Stomach smooth muscle (tissue), 2 donors: ENCODE data around the gene MRPL44.

Experiments used
- H3K27ac ChIP-seq: one replicate; pipeline ENCODE4 v1.7.0; 2013; ENCODE audit warnings: mild to moderate bottlenecking, low read length, inconsistent platforms
- H3K27me3 ChIP-seq, 2 donors: one replicate each; pipeline ENCODE4 v1.7.0; 2013; ENCODE audit warnings: low read length in 2 of 2; ENCODE audit not compliant: insufficient read depth in 2 of 2, control insufficient read depth in 1 of 2
- H3K36me3 ChIP-seq, 2 donors: one replicate each; pipeline ENCODE4 v1.7.0; 2013; ENCODE audit warnings: low read length in 2 of 2; ENCODE audit not compliant: control insufficient read depth in 2 of 2, insufficient read depth in 2 of 2
- H3K4me1 ChIP-seq: one replicate; pipeline ENCODE4 v1.7.0; 2013; ENCODE audit warnings: low read length; ENCODE audit not compliant: control insufficient read depth, insufficient read depth
- H3K4me3 ChIP-seq, 2 donors: one replicate each; pipeline ENCODE4 v1.7.0; 2013; ENCODE audit warnings: low read length in 2 of 2
- H3K9ac ChIP-seq, 2 donors: one replicate each; pipeline ENCODE4 v1.7.0; 2013; ENCODE audit warnings: low read length in 2 of 2, mild to moderate bottlenecking in 1 of 2
- H3K9me3 ChIP-seq, 2 donors: one replicate each; pipeline ENCODE4 v1.7.0; 2013; ENCODE audit warnings: low read length in 2 of 2; ENCODE audit not compliant: control insufficient read depth in 2 of 2
- donor health status: healthy.
- donor health status: Pancreatic carcinoma.

Gene MRPL44

GRCh38 chr2:223950448-223951347, 6.6 kb upstream of the MRPL44 start:
- peaks cover 5% of the 10 kb centered on the region for H3K4me1 ChIP-seq
- H3K9ac ChIP-seq, result no peak overlapping the region
- H3K4me3 ChIP-seq, result no peak overlapping the region
- no peaks in the 10 kb centered on the region for H3K36me3 ChIP-seq
- H3K27ac ChIP-seq, result no peak overlapping the region
- H3K27me3 ChIP-seq, result no peaks in the 10 kb centered on the region
- no peaks in the 10 kb centered on the region for H3K9me3 ChIP-seq

GRCh38 chr2:223952280-223952968, 4.8 kb upstream of the MRPL44 start:
- Histone ChIP-seq H3K27me3 (no peaks in the 10 kb centered on the region), H3K9me3 (no peaks in the 10 kb centered on the region), H3K27ac (no peak overlapping the region), H3K4me1 (peaks cover 5% of the 10 kb centered on the region), H3K4me3 (no peak overlapping the region), H3K9ac (no peak overlapping the region), H3K36me3 (no peaks in the 10 kb centered on the region)

GRCh38 chr2:223954401-223954800, 2.9 kb upstream of the MRPL44 start:
- Histone ChIP-seq H3K27ac (no peak overlapping the region), H3K9me3 (no peaks in the 10 kb centered on the region), H3K36me3 (no peaks in the 10 kb centered on the region), H3K4me3 (no peak overlapping the region), H3K9ac (no peak overlapping the region), H3K27me3 (no peaks in the 10 kb centered on the region), H3K4me1 (peaks cover 6% of the 10 kb centered on the region)

GRCh38 chr2:223956300-223956699, 963 bp upstream of the MRPL44 start:
- Histone ChIP-seq H3K27me3 (no peaks in the 10 kb centered on the region), H3K9me3 (no peaks in the 10 kb centered on the region), H3K4me1 (peaks cover 14% of the 10 kb centered on the region), H3K36me3 (peaks cover 9 to 10% of the 10 kb centered on the region in 2 donors), H3K4me3 (peak overlapping the region in 1 of 2 donors; percentile 88), H3K9ac (peak overlapping the region; percentile 60 to 73), H3K27ac (peak overlapping the region; percentile 50)

GRCh38 chr2:223959688-223960087, 2.4 kb downstream of the MRPL44 start:
- Histone ChIP-seq H3K4me3 (peak overlapping the region; percentile 30 to 44), H3K36me3 (peaks cover 10 to 14% of the 10 kb centered on the region in 2 donors), H3K9ac (no peak overlapping the region), H3K9me3 (no peaks in the 10 kb centered on the region), H3K27me3 (no peaks in the 10 kb centered on the region), H3K4me1 (peaks cover 16% of the 10 kb centered on the region), H3K27ac (no peak overlapping the region)

GRCh38 chr2:223967981-223968380, 10.7 kb downstream of the MRPL44 start:
- Histone ChIP-seq H3K36me3 (peaks cover 4 to 7% of the 10 kb centered on the region in 2 donors), H3K4me1 (no peaks in the 10 kb centered on the region), H3K9ac (no peak overlapping the region), H3K27me3 (no peaks in the 10 kb centered on the region), H3K9me3 (no peaks in the 10 kb centered on the region), H3K27ac (no peak overlapping the region), H3K4me3 (no peak overlapping the region)

- H3K9ac ChIP-seq, result no peak overlapping the region
- H3K27me3 ChIP-seq, result no peaks in the 10 kb centered on the region
- no peak overlapping the region for H3K27ac ChIP-seq
- peaks cover 3 to 4% of the 10 kb centered on the region in 2 donors for H3K36me3 ChIP-seq
- H3K4me3 ChIP-seq, result no peak overlapping the region
- H3K4me1 ChIP-seq, result no peaks in the 10 kb centered on the region
- no peaks in the 10 kb centered on the region for H3K9me3 ChIP-seq
Observed at GRCh38 chr2:223969315-223969714, 12.1 kb downstream of the MRPL44 start.

GRCh38 chr2:223969856-223970255, 12.6 kb downstream of the MRPL44 start:
- H3K9me3 ChIP-seq, result no peaks in the 10 kb centered on the region
- H3K4me3 ChIP-seq, result no peak overlapping the region
- H3K4me1 ChIP-seq, result no peaks in the 10 kb centered on the region
- no peak overlapping the region for H3K27ac ChIP-seq
- H3K9ac ChIP-seq, result no peak overlapping the region
- no peaks in the 10 kb centered on the region for H3K27me3 ChIP-seq
- peaks cover 3 to 4% of the 10 kb centered on the region in 2 donors for H3K36me3 ChIP-seq

- no peaks in the 10 kb centered on the region for H3K27me3 ChIP-seq
- H3K36me3 ChIP-seq, result peaks cover 3 to 4% of the 10 kb centered on the region in 2 donors
- H3K9ac ChIP-seq, result no peak overlapping the region
- no peak overlapping the region for H3K27ac ChIP-seq
- H3K4me3 ChIP-seq, result no peak overlapping the region
- H3K9me3 ChIP-seq, result no peaks in the 10 kb centered on the region
- no peaks in the 10 kb centered on the region for H3K4me1 ChIP-seq
Observed at GRCh38 chr2:223970343-223971128, 13.3 kb downstream of the MRPL44 start.

- Histone ChIP-seq H3K9me3 (no peaks in the 10 kb centered on the region), H3K4me1 (no peaks in the 10 kb centered on the region), H3K4me3 (no peak overlapping the region), H3K27me3 (no peaks in the 10 kb centered on the region), H3K9ac (no peak overlapping the region), H3K36me3 (peaks cover under 1 to 3% of the 10 kb centered on the region in 2 donors), H3K27ac (no peak overlapping the region)
Observed at GRCh38 chr2:223971731-223972130, 14.5 kb downstream of the MRPL44 start.
